Measurements from ENCODE around the gene ZNF462.

DNA sequence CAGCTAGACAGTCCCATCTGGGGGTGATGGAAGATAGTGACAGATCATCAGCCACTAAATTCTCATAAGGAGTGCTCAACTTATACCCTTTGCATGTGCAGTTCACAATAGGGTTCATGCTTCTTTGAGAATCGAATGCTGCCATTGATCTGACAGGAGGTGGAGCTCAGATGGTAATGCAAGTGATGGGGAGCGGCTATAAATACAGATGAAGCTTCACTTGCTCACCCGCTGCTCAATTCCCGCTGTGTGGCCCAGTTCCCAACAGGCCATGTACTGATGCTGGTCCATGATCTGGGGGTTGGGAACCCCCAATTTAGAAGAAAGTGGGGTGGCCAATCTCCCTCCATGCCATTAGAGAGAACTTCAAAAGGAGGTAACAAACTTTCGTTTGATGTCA is 44.9 kb upstream of the ZNF462 start:
- TF ChIP-seq, protein P1, sequence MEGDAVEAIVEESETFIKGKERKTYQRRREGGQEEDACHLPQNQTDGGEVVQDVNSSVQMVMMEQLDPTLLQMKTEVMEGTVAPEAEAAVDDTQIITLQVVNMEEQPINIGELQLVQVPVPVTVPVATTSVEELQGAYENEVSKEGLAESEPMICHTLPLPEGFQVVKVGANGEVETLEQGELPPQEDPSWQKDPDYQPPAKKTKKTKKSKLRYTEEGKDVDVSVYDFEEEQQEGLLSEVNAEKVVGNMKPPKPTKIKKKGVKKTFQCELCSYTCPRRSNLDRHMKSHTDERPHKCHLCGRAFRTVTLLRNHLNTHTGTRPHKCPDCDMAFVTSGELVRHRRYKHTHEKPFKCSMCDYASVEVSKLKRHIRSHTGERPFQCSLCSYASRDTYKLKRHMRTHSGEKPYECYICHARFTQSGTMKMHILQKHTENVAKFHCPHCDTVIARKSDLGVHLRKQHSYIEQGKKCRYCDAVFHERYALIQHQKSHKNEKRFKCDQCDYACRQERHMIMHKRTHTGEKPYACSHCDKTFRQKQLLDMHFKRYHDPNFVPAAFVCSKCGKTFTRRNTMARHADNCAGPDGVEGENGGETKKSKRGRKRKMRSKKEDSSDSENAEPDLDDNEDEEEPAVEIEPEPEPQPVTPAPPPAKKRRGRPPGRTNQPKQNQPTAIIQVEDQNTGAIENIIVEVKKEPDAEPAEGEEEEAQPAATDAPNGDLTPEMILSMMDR (IDR thresholded peaks at IDR 0.05) = no peak
- no peak for TF ChIP-seq POLR2A (IDR thresholded peaks at IDR 0.05)
